Measurements from ENCODE around the gene SMG5.

GRCh38 chr1:156293098-156293434 lies 10.4 kb upstream of the SMG5 start:
- TF ChIP-seq CTCF (conservative IDR thresholded peaks at IDR 0.05; ENCODE audit: low read length), result no peak
- TF ChIP-seq EZH2phosphoT487 (IDR thresholded peaks at IDR 0.05; ENCODE audit: borderline replicate concordance), result no peak

Data from Loucy (cell line).